Measurements from ENCODE around the gene MCM9.

GRCh38 chr6:118776607-118777549 is 158.1 kb downstream of the MCM9 start:
- TF ChIP-seq POLR2A (IDR thresholded peaks at IDR 0.05) (no peak), CTCF (IDR thresholded peaks at IDR 0.05) (peak; percentile 57 to 78 (median 78))
